Activated CD4-positive, alpha-beta T cell treated with anti-CD3 and anti-CD28 coated beads for 48 hours (primary cell): Measurements from ENCODE around the gene SPDYC.
A peak's percentile ranks its signal among the peaks of the same experiment; 100 is the strongest.
"Not testable (repeated sequence)": the region's sequence is repeated elsewhere in the genome, so short reads cannot be mapped to it uniquely, and the experiment has no call there.

Experiments used
- DNase-seq: peaks from one replicate; pipeline ENCODE4 v3.0.0-alpha.2; 2020

Gene SPDYC

GRCh38 chr11:65134952-65135632 is 34.9 kb upstream of the SPDYC start:
- peak; percentile 85 for DNase-seq

- DNase-seq: peak; percentile 18
Measured at GRCh38 chr11:65135633-65136145, 34.3 kb upstream of the SPDYC start.

DNA sequence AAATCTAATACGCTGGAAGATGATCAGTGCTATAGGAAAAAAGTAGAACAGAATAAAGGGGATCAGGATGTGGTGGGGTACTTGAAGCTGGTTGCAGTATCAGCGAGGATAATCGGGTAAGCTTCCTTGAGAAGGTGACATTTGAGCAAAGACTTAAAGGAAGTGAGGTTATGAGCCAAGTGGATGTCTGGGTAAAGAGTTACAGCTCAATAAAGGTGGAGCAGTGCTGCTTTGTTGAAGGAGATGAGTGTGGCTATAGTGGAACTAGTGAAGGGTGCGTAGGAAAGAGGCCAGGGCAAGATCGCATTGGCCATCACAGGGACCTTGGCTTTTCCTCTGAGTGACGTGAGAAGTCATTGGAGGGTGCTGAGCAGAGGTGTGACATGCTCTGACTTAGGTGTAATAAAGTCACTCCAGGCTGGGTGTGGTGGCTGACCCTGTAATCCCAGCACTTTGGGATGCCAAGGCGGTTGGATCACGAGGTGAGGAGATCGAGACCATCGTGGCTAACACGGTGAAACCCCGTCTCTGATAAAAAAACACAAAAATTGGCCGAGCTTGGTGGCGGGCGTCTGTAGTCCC is 33.4 kb upstream of the SPDYC start:
- DNase-seq: no peak

GRCh38 chr11:65141896-65142494 is 28.0 kb upstream of the SPDYC start:
- DNase-seq: no peak

GRCh38 chr11:65147352-65148075 is 22.5 kb upstream of the SPDYC start:
- DNase-seq: no peak

- no peak for DNase-seq
Measured at GRCh38 chr11:65148657-65149056, 21.4 kb upstream of the SPDYC start.

DNA sequence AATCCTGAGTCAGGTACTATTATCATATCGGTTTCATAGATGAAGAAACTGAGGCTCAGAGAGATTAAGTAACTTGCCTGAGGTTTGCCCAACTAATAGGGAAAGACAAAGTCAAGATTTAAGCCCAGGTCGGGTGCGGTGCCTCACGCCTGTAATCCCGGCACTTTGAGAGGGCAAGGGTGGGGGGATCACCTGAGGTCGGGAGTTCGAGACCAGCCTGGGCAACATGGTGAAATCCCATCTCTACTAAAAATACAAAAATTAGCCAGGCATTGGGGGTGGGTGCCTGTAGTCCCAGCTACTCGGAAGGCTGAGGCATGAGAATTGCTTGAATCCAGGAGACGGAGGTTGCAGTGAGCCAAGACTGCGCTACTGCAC is 19.9 kb upstream of the SPDYC start:
- not testable (repeated sequence) for DNase-seq

DNA sequence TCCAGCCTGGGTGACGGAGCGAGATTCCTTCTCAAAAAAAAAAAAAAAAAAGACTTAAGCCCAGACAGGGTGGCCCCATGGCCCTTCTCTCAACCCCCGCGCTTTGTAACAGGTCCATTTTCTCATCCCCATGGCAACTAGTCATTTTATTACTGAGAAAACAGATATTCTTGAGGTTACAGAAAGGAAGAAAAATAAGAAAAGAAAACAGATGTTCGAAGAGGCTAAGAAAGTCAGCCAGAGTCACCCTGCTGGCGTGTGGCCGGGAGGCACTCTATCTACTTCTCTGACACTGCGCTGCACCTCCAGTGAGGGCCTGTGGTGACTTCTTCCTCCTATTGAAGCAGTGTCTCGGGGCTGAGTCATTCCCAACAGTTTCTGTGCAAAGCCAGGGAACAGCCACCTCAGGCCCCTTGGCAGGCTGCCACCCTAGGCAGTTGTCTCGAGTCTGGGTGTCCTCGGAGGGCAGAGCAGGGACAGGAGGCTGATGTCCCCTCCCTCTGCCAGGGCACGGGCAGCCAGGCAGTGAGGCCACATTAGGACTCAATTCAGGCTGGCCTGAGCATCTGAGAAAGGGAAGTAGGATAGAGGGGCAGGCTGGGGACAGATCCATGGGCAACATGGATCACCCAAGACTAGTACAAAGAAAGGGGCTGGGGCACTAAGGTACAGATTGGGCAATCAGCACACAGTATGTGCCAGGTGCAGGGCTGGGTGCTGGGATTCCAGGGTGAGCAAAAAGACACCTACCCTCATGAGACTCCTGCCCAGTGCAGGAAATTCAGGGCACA is 19.3 kb upstream of the SPDYC start:
- DNase-seq: peak; percentile 71

- DNase-seq: no peak
Measured at GRCh38 chr11:65151331-65151899, 18.6 kb upstream of the SPDYC start.

- DNase-seq: no peak
Measured at GRCh38 chr11:65152122-65152521, 17.9 kb upstream of the SPDYC start.

GRCh38 chr11:65156256-65156655 is 13.8 kb upstream of the SPDYC start:
- DNase-seq: no peak

GRCh38 chr11:65156926-65157325 is 13.1 kb upstream of the SPDYC start:
- DNase-seq: no peak

- no peak for DNase-seq
Measured at GRCh38 chr11:65157336-65157735, 12.7 kb upstream of the SPDYC start.

DNA sequence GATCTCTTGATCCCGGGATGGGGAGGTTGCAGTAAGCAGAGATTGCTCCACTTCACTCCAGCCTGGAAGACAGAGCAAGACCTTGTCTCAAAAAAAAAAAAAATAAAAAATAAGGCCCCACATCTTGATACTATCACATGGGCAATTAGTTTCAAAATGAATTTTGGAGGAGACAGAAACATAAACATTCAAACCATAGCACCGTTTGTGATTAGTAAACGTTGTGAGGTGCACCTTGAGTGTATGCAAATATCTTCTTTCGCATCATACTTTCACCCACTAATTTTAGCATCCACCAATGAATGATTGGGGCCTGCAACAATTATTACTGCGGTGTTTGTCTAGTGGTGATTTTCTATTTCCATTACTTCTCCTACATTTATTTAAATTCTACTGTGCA is 11.0 kb upstream of the SPDYC start:
- DNase-seq: no peak

DNA sequence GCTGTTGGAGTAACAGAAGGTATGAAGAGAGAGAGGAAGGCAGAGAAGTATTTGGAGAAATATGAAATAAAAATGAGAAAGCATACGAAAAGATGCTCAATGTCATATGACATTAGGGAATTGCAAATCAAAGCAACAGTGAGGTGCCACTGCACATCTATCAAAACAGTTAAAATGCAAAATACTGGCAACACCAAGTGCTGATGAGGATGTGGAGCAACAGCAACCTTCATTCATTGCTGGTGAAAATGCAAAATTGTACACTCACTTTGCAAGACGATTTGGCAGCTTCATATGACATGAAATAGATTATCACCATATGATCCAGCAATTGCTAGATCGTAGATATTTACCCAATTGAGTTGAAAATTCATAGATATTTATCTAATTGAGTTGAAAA is 9.4 kb upstream of the SPDYC start:
- DNase-seq: no peak

- DNase-seq: no peak
Measured at GRCh38 chr11:65163684-65164083, 6.3 kb upstream of the SPDYC start.

- DNase-seq: no peak
Measured at GRCh38 chr11:65165410-65166317, 4.4 kb upstream of the SPDYC start.

- no peak for DNase-seq
Measured at GRCh38 chr11:65166893-65167292, 3.1 kb upstream of the SPDYC start.

GRCh38 chr11:65167656-65168055 is 2.4 kb upstream of the SPDYC start:
- no peak for DNase-seq

GRCh38 chr11:65169164-65169641 is 830 bp upstream of the SPDYC start:
- DNase-seq: no peak

DNA sequence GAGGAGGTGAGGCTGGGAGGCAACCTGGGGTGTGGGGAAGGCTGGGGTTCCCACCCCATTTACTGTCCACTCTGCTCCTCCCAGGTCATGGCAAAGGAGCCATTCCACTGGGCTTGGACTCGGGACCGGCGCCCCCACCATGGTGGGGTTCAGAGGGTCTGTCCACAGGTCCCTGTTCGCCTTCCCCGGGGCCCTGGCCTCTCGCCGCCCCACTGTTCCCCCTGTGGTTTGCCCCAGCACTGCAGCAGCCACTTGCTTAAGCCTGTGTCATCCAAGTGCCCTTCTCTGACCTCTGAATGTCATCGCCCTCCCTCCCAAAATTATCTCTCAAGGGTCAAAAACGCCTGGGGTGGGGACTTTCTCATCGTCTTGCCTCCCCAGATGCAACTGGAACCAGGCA is 2.6 kb downstream of the SPDYC start:
- DNase-seq: no peak
